ENCODE data around the gene MYO1H.

MYO1H gene

GRCh38 chr12:109458086-109458485 is 110.4 kb downstream of the MYO1H start:
- TF ChIP-seq, protein P1, sequence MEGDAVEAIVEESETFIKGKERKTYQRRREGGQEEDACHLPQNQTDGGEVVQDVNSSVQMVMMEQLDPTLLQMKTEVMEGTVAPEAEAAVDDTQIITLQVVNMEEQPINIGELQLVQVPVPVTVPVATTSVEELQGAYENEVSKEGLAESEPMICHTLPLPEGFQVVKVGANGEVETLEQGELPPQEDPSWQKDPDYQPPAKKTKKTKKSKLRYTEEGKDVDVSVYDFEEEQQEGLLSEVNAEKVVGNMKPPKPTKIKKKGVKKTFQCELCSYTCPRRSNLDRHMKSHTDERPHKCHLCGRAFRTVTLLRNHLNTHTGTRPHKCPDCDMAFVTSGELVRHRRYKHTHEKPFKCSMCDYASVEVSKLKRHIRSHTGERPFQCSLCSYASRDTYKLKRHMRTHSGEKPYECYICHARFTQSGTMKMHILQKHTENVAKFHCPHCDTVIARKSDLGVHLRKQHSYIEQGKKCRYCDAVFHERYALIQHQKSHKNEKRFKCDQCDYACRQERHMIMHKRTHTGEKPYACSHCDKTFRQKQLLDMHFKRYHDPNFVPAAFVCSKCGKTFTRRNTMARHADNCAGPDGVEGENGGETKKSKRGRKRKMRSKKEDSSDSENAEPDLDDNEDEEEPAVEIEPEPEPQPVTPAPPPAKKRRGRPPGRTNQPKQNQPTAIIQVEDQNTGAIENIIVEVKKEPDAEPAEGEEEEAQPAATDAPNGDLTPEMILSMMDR (IDR thresholded peaks at IDR 0.05) = no peak

- TF ChIP-seq, protein P1 (IDR thresholded peaks at IDR 0.05) = no peak
Observed at GRCh38 chr12:109458771-109459208, 111.1 kb downstream of the MYO1H start.

GRCh38 chr12:109459247-109459646 is 111.5 kb downstream of the MYO1H start:
- TF ChIP-seq, protein P1 (IDR thresholded peaks at IDR 0.05) = no peak

GRCh38 chr12:109460538-109460937 is 112.8 kb downstream of the MYO1H start:
- TF ChIP-seq, protein P1 (IDR thresholded peaks at IDR 0.05) = no peak

DNA sequence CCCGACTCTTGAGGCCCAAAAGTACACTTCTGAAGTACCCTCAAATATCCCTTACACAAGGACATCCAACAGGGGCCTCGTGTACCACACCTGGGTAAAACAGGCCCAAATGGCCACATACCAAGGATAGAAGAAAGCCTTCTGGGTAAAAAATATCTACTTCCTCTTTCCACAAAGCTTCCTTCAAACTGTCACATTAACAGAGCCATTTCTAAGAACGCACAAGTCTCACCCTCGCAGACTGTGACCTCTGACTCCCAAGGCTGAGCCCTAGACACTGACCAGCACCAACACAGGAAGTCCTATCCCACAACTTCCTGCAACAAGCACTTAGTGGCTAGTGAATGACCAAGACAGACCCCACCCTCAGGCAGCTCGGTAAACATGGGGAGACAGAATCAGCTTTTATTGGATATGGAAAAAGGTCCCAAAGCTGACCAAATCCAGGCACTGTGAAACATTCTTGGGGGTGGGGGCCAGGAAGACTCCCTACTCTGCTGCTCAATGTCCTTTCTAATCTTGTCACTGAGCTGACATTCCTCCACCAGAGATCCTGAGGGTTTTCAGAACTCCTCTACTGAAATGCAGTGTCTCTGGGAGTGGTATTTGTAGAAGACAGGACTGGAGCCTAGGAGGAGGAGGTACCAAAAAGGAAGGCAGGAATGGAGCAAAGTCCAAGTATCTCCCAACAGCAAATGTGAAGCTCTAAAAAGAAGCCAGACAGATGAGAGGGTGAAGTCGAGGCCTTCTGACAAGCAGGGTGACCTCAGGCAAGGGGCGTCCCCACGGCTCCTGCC is 113.5 kb downstream of the MYO1H start:
- TF ChIP-seq, protein P1 (IDR thresholded peaks at IDR 0.05) = no peak

GRCh38 chr12:109461846-109462756 is 114.4 kb downstream of the MYO1H start:
- TF ChIP-seq, protein P1 (IDR thresholded peaks at IDR 0.05) = no peak

- TF ChIP-seq, protein P1 (IDR thresholded peaks at IDR 0.05) = no peak
Observed at GRCh38 chr12:109462868-109463692, 115.4 kb downstream of the MYO1H start.
